Measurements from ENCODE around the gene PLCB4.

GRCh38 chr20:9515214-9515585 is 446.3 kb downstream of the PLCB4 start:
- TF ChIP-seq, protein P1, sequence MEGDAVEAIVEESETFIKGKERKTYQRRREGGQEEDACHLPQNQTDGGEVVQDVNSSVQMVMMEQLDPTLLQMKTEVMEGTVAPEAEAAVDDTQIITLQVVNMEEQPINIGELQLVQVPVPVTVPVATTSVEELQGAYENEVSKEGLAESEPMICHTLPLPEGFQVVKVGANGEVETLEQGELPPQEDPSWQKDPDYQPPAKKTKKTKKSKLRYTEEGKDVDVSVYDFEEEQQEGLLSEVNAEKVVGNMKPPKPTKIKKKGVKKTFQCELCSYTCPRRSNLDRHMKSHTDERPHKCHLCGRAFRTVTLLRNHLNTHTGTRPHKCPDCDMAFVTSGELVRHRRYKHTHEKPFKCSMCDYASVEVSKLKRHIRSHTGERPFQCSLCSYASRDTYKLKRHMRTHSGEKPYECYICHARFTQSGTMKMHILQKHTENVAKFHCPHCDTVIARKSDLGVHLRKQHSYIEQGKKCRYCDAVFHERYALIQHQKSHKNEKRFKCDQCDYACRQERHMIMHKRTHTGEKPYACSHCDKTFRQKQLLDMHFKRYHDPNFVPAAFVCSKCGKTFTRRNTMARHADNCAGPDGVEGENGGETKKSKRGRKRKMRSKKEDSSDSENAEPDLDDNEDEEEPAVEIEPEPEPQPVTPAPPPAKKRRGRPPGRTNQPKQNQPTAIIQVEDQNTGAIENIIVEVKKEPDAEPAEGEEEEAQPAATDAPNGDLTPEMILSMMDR (IDR thresholded peaks at IDR 0.05): no peak
- TF ChIP-seq EZH2 (IDR thresholded peaks at IDR 0.05): peak; percentile 31
